HG03135 (cell line): Measurements from ENCODE around the gene HHIP.

ENCODE experiments used
- ATAC-seq: cut with Tn5 transposase; IDR thresholded peaks from one replicate; pipeline ENCODE4 v1.9.1; 2021; ENCODE audit warnings: mild to moderate bottlenecking, moderate library complexity; ENCODE audit not compliant: unreplicated experiment

Gene HHIP

GRCh38 chr4:144645631-144646522 is at the start of gene HHIP:
TSS of gene HHIP (plus strand) at chr4:144646156. CDS start at chr4:144646676, 520 bp downstream.
- peak; percentile 57 for ATAC-seq

- ATAC-seq, result no peak
Observed at GRCh38 chr4:144597171-144597570, 48.8 kb upstream of the HHIP start.

- ATAC-seq, result no peak
Observed at GRCh38 chr4:144599621-144600020, 46.3 kb upstream of the HHIP start.

- no peak for ATAC-seq
Observed at GRCh38 chr4:144611850-144612249, 34.1 kb upstream of the HHIP start.

GRCh38 chr4:144614850-144615585 is 30.9 kb upstream of the HHIP start:
- ATAC-seq, result no peak

- no peak for ATAC-seq
Observed at GRCh38 chr4:144621681-144622080, 24.3 kb upstream of the HHIP start.

GRCh38 chr4:144627663-144628076 is 18.3 kb upstream of the HHIP start:
- no peak for ATAC-seq

GRCh38 chr4:144633215-144633614 is 12.7 kb upstream of the HHIP start:
- no peak for ATAC-seq

- ATAC-seq, result peak; percentile 99
Observed at GRCh38 chr4:144634978-144635747, 10.8 kb upstream of the HHIP start.

GRCh38 chr4:144644368-144645101 is 1.4 kb upstream of the HHIP start:
- no peak for ATAC-seq

GRCh38 chr4:144645102-144645630 is 790 bp upstream of the HHIP start:
- ATAC-seq, result no peak

GRCh38 chr4:144646523-144647094 is 653 bp downstream of the HHIP start:
- ATAC-seq, result peak; percentile 17

- ATAC-seq, result peak; percentile 30
Observed at GRCh38 chr4:144647095-144647561, 1.2 kb downstream of the HHIP start.

- no peak for ATAC-seq
Observed at GRCh38 chr4:144647590-144647989, 1.6 kb downstream of the HHIP start.

GRCh38 chr4:144648042-144648441 is 2.1 kb downstream of the HHIP start:
- ATAC-seq, result no peak

- ATAC-seq, result no peak
Observed at GRCh38 chr4:144649646-144650045, 3.7 kb downstream of the HHIP start.

- ATAC-seq, result no peak
Observed at GRCh38 chr4:144650311-144651005, 4.5 kb downstream of the HHIP start.

GRCh38 chr4:144653781-144654545 is 8.0 kb downstream of the HHIP start:
- ATAC-seq, result no peak
